NCI-H510A treated with DMSO at 0.1 percent for 48 hours (cell line): ENCODE data around the gene INSYN2A.

Experiments used
- DNase-seq: peaks from one replicate; lab custom pipeline; 2025; lab: John Stamatoyannopoulos, UW

INSYN2A gene

GRCh38 chr10:127154831-127155620 lies 41.4 kb downstream of the INSYN2A start:
- no peak for DNase-seq

- DNase-seq = no peak
These were observed 43.2 kb downstream of the INSYN2A start for GRCh38 chr10:127153181-127153580.

- DNase-seq = peak; percentile 33
These were observed 44.3 kb downstream of the INSYN2A start for GRCh38 chr10:127151981-127152699.

- DNase-seq = no peak
These were observed 44.9 kb downstream of the INSYN2A start for GRCh38 chr10:127151541-127151940.

GRCh38 chr10:127150136-127150535 lies 46.3 kb downstream of the INSYN2A start:
- DNase-seq = no peak

GRCh38 chr10:127149501-127150081 lies 46.8 kb downstream of the INSYN2A start:
- no peak for DNase-seq

GRCh38 chr10:127148933-127149220 lies 47.5 kb downstream of the INSYN2A start:
- no peak for DNase-seq

GRCh38 chr10:127148066-127148932 lies 48.1 kb downstream of the INSYN2A start:
- DNase-seq = no peak

- DNase-seq = no peak
These were observed 49.7 kb downstream of the INSYN2A start for GRCh38 chr10:127146661-127147060.
